Hepatocyte (in vitro differentiated cells): ENCODE results near the gene AOPEP. TPM values are rescaled to one million over a fixed set of nuclear protein-coding genes. Genes with fewer than 3 reads are reported as not detected.
"Not testable (repeated sequence)": the region's sequence is repeated elsewhere in the genome, so short reads cannot be mapped to it uniquely, and the experiment has no call there.

Source experiments
- DNase-seq: peaks from one replicate; pipeline ENCODE4 v3.0.0-alpha.2; 2016; ENCODE audit warnings: low spot score
- H2AFZ ChIP-seq: fragments of 200-600 bp; sonication (generic); 2 replicates; pipeline ENCODE4 v1.6.0; 2016; ENCODE audit warnings: antibody characterized with exemption, mild to moderate bottlenecking
- H3K27ac ChIP-seq: fragments of 200-600 bp; sonication (generic); 2 replicates; pipeline ENCODE4 v1.5.1; 2016; ENCODE audit warnings: mild to moderate bottlenecking
- H3K27me3 ChIP-seq: fragments of 200-600 bp; sonication (generic); 2 replicates; pipeline ENCODE4 v1.6.1; 2016
- H3K36me3 ChIP-seq: fragments of 200-600 bp; sonication (generic); replicated peaks from 2 replicates; pipeline ENCODE4 v1.5.1; 2016; ENCODE audit warnings: low read depth; ENCODE audit not compliant: insufficient read depth
- H3K4me1 ChIP-seq: fragments of 200-600 bp; sonication (generic); 2 replicates; pipeline ENCODE4 v1.5.1; 2016; ENCODE audit warnings: mild to moderate bottlenecking, moderate library complexity; ENCODE audit not compliant: insufficient read depth
- H3K4me2 ChIP-seq: fragments of 200-600 bp; sonication (generic); 2 replicates; pipeline ENCODE4 v1.6.0; 2016
- H3K4me3 ChIP-seq: fragments of 200-600 bp; sonication (generic); 2 replicates; pipeline ENCODE4 v1.5.1; 2016; ENCODE audit warnings: mild to moderate bottlenecking
- H3K79me2 ChIP-seq: fragments of 200-600 bp; sonication (generic); 2 replicates; pipeline ENCODE4 v1.6.0; 2017; ENCODE audit warnings: mild to moderate bottlenecking
- H3K9me2 ChIP-seq: fragments of 200-600 bp; sonication (generic); replicated peaks from 2 replicates; pipeline ENCODE4 v1.6.0; 2017; ENCODE audit warnings: mild to moderate bottlenecking; ENCODE audit not compliant: insufficient read depth
- H3K9me3 ChIP-seq: fragments of 200-600 bp; sonication (generic); 2 replicates; pipeline ENCODE4 v1.5.1; 2016; ENCODE audit warnings: low read depth, mild to moderate bottlenecking
- H4K20me1 ChIP-seq: fragments of 200-600 bp; sonication (generic); 2 replicates; pipeline ENCODE4 v1.6.0; 2016; ENCODE audit warnings: mild to moderate bottlenecking; ENCODE audit not compliant: insufficient read depth, poor library complexity, severe bottlenecking
- EZH2 ChIP-seq: fragments of 200-600 bp; sonication (generic); IDR thresholded peaks from 2 replicates; pipeline ENCODE4 v1.6.1; 2016; ENCODE audit warnings: antibody characterized with exemption, mild to moderate bottlenecking, borderline replicate concordance
- EZH2phosphoT487 ChIP-seq: fragments of 200-600 bp; sonication (generic); IDR thresholded peaks from one replicate; pipeline ENCODE4 v1.6.1; 2018; ENCODE audit warnings: antibody characterized with exemption, mild to moderate bottlenecking, low read depth, moderate library complexity; ENCODE audit not compliant: unreplicated experiment, severe bottlenecking
- WGBS: methylation state at CpG from one replicate; pipeline ENCODE4 v1.1.6; 2016; ENCODE audit warnings: low lambda C conversion rate; ENCODE audit errors: missing lambda C conversion rate; 5-methylcytosine and 5-hydroxymethylcytosine counted together
- polyA plus RNA-seq: library from polyadenylated mRNA; unstranded; fragments of >200 nt; fragmentation: Nextera tagmentation; extraction: Ambion mirVana; gene quantifications from 2 replicates; pipeline ENCODE4 v1.2.1, GENCODE V29; 2016
- total RNA-seq: library from RNA; depleted of rRNA; stranded (reverse); fragments of >200 nt; gene quantifications from 2 replicates; pipeline ENCODE4 v1.2.3, GENCODE V29; 2014
- TF ChIP-seq, protein P1 (sequence below): fragments of 200-600 bp; sonication (generic); IDR thresholded peaks from 2 replicates; pipeline ENCODE4 v1.5.1; 2016; ENCODE audit warnings: antibody characterized with exemption, mild to moderate bottlenecking; ENCODE audit not compliant: poor library complexity

The AOPEP gene
- total and polyA plus RNA-seq, 2 experiments from 2014 or later = 82.8 to 101 TPM

DNA sequence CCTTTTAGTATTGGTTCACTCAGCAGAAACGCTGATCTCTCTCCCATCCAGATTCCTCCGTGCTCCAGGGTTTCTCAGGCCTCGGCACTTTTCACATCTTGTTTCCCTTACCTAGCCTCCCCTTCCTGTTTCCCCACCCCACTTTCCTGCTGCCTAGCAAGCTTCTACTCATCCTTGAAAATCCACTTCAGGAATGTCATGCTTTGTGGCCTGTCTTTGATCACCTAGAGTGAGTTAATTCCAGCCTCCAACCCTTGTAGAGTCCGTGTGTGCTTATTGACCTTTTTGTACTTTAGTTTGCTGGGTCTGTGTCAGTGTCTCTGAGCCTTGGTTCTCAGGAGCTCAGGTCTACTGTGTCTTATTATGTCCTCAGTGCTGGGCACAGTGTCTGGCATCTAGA is 116.6 kb downstream of the AOPEP start:
- Histone ChIP-seq H3K4me3 (no peak overlapping the region), H3K9me3 (peaks cover 4% of the 10 kb centered on the region), H3K27ac (no peak overlapping the region), H2AFZ (no peak overlapping the region), H3K9me2 (no peaks in the 10 kb centered on the region), H3K79me2 (peaks cover 42% of the 10 kb centered on the region), H4K20me1 (peaks cover 6% of the 10 kb centered on the region), H3K36me3 (no peaks in the 10 kb centered on the region), H3K4me2 (no peak overlapping the region), H3K4me1 (no peaks in the 10 kb centered on the region), H3K27me3 (no peaks in the 10 kb centered on the region)
- no peak for TF ChIP-seq EZH2
- DNase-seq = no peak
- WGBS = 50% methylated on average over 4 of the region's 4 CpGs

DNA sequence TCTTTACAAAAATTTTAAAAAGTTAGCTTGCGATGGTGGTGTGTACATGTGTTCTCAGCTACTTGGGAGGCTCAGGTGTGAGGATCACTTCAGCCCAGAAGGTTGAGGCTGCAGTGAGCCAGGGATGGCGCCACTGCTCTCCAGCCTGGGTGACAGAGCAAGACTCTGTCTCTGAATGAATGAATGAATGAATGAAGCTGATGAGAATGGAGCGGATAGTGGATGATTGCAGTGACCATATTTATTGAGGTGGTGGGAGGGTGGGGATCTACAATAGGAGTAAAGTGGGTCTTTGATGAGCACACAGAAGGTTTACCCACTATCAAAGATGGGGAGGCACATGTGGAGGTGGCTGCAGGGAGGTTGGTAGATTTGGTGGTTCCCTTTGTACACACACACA is 120.2 kb downstream of the AOPEP start:
- DNase-seq = no peak
- TF ChIP-seq, protein P1, sequence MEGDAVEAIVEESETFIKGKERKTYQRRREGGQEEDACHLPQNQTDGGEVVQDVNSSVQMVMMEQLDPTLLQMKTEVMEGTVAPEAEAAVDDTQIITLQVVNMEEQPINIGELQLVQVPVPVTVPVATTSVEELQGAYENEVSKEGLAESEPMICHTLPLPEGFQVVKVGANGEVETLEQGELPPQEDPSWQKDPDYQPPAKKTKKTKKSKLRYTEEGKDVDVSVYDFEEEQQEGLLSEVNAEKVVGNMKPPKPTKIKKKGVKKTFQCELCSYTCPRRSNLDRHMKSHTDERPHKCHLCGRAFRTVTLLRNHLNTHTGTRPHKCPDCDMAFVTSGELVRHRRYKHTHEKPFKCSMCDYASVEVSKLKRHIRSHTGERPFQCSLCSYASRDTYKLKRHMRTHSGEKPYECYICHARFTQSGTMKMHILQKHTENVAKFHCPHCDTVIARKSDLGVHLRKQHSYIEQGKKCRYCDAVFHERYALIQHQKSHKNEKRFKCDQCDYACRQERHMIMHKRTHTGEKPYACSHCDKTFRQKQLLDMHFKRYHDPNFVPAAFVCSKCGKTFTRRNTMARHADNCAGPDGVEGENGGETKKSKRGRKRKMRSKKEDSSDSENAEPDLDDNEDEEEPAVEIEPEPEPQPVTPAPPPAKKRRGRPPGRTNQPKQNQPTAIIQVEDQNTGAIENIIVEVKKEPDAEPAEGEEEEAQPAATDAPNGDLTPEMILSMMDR = no peak
- TF ChIP-seq EZH2phosphoT487 (no peak), EZH2 (no peak)
- no peak overlapping the region for H3K4me3 ChIP-seq

DNA sequence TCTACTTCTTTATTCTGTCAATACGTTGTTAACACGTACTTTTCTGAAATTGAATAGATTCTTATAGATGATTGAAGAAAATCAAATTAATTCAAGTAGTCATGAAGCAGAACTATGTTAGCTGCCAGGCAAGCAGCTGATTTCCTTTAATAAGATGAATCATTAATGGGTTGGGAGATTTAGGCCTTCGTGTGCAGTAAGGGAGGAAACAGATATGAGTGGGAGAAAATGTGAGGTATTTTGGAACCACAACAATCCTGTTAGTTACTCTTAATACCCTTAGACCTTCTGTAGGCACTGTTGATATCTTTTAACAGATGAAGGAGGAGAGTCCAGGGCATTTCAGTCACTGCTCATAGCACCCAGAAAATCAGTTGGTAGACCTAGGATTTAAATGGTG is 121.0 kb downstream of the AOPEP start:
- 77% methylated on average over 3 of the region's 3 CpGs for WGBS
- Histone ChIP-seq H3K4me1 (no peaks in the 10 kb centered on the region), H3K36me3 (no peaks in the 10 kb centered on the region), H3K9me2 (no peaks in the 10 kb centered on the region), H3K4me3 (no peak overlapping the region), H4K20me1 (peaks cover 6% of the 10 kb centered on the region), H2AFZ (no peak overlapping the region), H3K4me2 (no peak overlapping the region), H3K27ac (no peak overlapping the region), H3K9me3 (no peaks in the 10 kb centered on the region), H3K79me2 (peaks cover 27% of the 10 kb centered on the region), H3K27me3 (no peaks in the 10 kb centered on the region)
- TF ChIP-seq, protein P1 = no peak
- TF ChIP-seq EZH2phosphoT487 = no peak
- no peak for DNase-seq

More for the DNA sequence above, 120.2 kb downstream of the AOPEP start:
- Histone ChIP-seq H3K9me2 (no peaks in the 10 kb centered on the region), H3K27me3 (no peaks in the 10 kb centered on the region), H3K79me2 (peaks cover 27% of the 10 kb centered on the region), H2AFZ (no peak overlapping the region), H3K36me3 (no peaks in the 10 kb centered on the region), H4K20me1 (peaks cover 6% of the 10 kb centered on the region), H3K27ac (no peak overlapping the region), H3K9me3 (no peaks in the 10 kb centered on the region), H3K4me2 (no peak overlapping the region), H3K4me1 (no peaks in the 10 kb centered on the region)
- 98% methylated on average over 3 of the region's 3 CpGs for WGBS

DNA sequence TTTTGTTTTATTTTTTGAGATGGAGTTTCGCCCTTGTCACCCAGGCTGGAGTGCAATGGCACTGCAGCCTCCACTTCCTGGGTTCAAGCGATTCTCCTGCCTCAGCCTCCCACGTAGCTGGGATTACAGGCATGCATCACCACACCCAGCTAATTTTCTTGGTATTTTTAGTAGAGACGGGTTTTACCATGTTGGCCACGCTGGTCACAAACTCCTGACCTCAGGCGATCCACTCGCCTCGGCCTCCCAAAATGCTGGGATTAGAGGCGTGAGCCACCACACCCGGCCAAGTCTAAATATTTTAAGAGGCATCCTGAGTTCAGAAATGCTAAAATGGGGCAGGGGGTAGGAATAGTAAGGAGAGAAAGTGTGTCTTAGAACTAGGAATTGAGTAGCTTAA is 122.3 kb downstream of the AOPEP start:
- H3K79me2 ChIP-seq = peaks cover 27% of the 10 kb centered on the region
- H2AFZ ChIP-seq, H3K36me3 ChIP-seq, H3K27me3 ChIP-seq, H3K9me2 ChIP-seq, H3K4me1 ChIP-seq, DNase-seq, H3K4me3 ChIP-seq, H4K20me1 ChIP-seq, H3K9me3 ChIP-seq, H3K27ac ChIP-seq, H3K4me2 ChIP-seq: not testable (repeated sequence)
- whole genome bisulfite sequencing = 92% methylated on average over 10 of the region's 10 CpGs
